A549 (cell line): ENCODE results near the gene ULK4. TPM values are rescaled to one million over a fixed set of nuclear protein-coding genes. Genes with fewer than 3 reads are reported as not detected.
"Not testable (repeated sequence)": the region's sequence is repeated elsewhere in the genome, so short reads cannot be mapped to it uniquely, and the experiment has no call there.

Experiments used
- ATAC-seq, 2 experiments: fragments of 200-7000 bp in 1 of 2; fragments of >200 bp in 1 of 2; cut with Nextera tagmentation in 1 of 2; cut with Tn5 transposase in 1 of 2; 3 replicates each; pipeline versions ENCODE4 v1.8.0 to v1.9.1; 2018 to 2020; ENCODE audit warnings: mild to moderate bottlenecking in 1 of 2, moderate library complexity in 1 of 2
- CTCF ChIA-PET: fragments of 300-600 bp; sonication (Branson Sonifier 250); formaldehyde crosslinking; extraction: SDS; loops from one replicate; lab custom pipeline; 2021; ENCODE audit warnings: antibody characterized with exemption, inconsistent platforms; lab: Yijun Ruan, JAX
- POLR2A ChIA-PET: fragments of 350-600 bp; formaldehyde crosslinking; extraction: SDS; loops from one replicate; lab custom pipeline; 2021; ENCODE audit warnings: antibody characterized with exemption, inconsistent platforms; lab: Yijun Ruan, JAX
- DNase-seq, 2 experiments: peaks; one replicate each; pipeline versions ENCODE4 v3.0.0 to v3.0.0-alpha.2; 2011 to 2016; ENCODE audit warnings: low read depth in 1 of 2, low spot score in 1 of 2
- FAIRE-seq: peaks from 2 replicates; lab custom pipeline; 2011; peaks lifted over from hg19 to GRCh38; lab: Jason Lieb, UNC
- H3K27ac ChIP-seq, 2 experiments: fragments of >200 bp; sonication (Bioruptor Twin); formaldehyde crosslinking; 3 replicates each; pipeline ENCODE4 v1.5.1; 2016 to 2017
- H3K4me1 ChIP-seq: fragments of >200 bp; sonication (Bioruptor Twin); formaldehyde crosslinking; 3 replicates; pipeline ENCODE4 v1.6.1; 2016
- H3K4me2 ChIP-seq: fragments of >200 bp; sonication (Bioruptor Twin); formaldehyde crosslinking; 3 replicates; pipeline ENCODE4 v1.6.1; 2016
- H3K4me3 ChIP-seq: fragments of >200 bp; sonication (Bioruptor Twin); formaldehyde crosslinking; 3 replicates; pipeline ENCODE4 v1.5.1; 2016
- H3K9me3 ChIP-seq: fragments of >200 bp; sonication (Bioruptor Twin); formaldehyde crosslinking; 3 replicates; pipeline ENCODE4 v1.6.1; 2016
- BHLHE40 ChIP-seq: IDR thresholded peaks from 2 replicates; pipeline ENCODE4 v1.6.1; 2012; ENCODE audit warnings: low read depth, low read length, inconsistent platforms
- CBX8 ChIP-seq: fragments of 200-600 bp; sonication (generic); IDR thresholded peaks from 2 replicates; pipeline ENCODE4 v1.6.1; 2016
- CHD4 ChIP-seq: fragments of 200-600 bp; sonication (generic); IDR thresholded peaks from 2 replicates; pipeline ENCODE4 v1.6.1; 2016; ENCODE audit warnings: antibody characterized with exemption, mild to moderate bottlenecking, borderline replicate concordance
- CTCF ChIP-seq: fragments of >200 bp; sonication (Bioruptor Twin); formaldehyde crosslinking; IDR thresholded peaks from 3 replicates; pipeline ENCODE4 v1.5.1; 2016
- ELK1 ChIP-seq: fragments of 150-350 bp; IDR thresholded peaks from 2 replicates; pipeline ENCODE4 v1.6.1; 2014; ENCODE audit warnings: low read depth, mild to moderate bottlenecking, low read length
- EP300 ChIP-seq, 2 experiments: fragments of >200 bp; sonication (Bioruptor Twin); formaldehyde crosslinking; IDR thresholded peaks; 2 replicates in 1 of 2; 3 replicates in 1 of 2; pipeline ENCODE4 v1.6.1; 2016 to 2017
- FOXS1 ChIP-seq: fragments of 250-450 bp; sonication (Bioruptor Pico); IDR thresholded peaks from 2 replicates; pipeline ENCODE4 v1.5.0; 2020; ENCODE audit warnings: mild to moderate bottlenecking, moderate library complexity
- HEYL ChIP-seq: fragments of 250-450 bp; sonication (Bioruptor Pico); IDR thresholded peaks from 2 replicates; pipeline ENCODE4 v1.8.0; 2021; ENCODE audit warnings: mild to moderate bottlenecking, moderate library complexity
- HOXA7 ChIP-seq: fragments of 250-450 bp; sonication (Bioruptor Pico); IDR thresholded peaks from 2 replicates; pipeline ENCODE4 v1.5.0; 2020; ENCODE audit warnings: mild to moderate bottlenecking, moderate library complexity
- HOXB13 ChIP-seq: fragments of 250-450 bp; sonication (Bioruptor Pico); IDR thresholded peaks from 2 replicates; pipeline ENCODE4 v1.5.0; 2020; ENCODE audit warnings: low read depth, mild to moderate bottlenecking, moderate library complexity
- KDM5A ChIP-seq: fragments of 200-600 bp; sonication (generic); IDR thresholded peaks from 2 replicates; pipeline ENCODE4 v1.6.1; 2016; ENCODE audit warnings: antibody characterized with exemption, mild to moderate bottlenecking
- MAFK ChIP-seq: fragments of 450-650 bp; IDR thresholded peaks from 2 replicates; pipeline ENCODE4 v1.6.1; 2014; ENCODE audit not compliant: partially characterized antibody
- MAZ ChIP-seq: fragments of 150-350 bp; IDR thresholded peaks from 2 replicates; pipeline ENCODE4 v1.6.1; 2014; ENCODE audit warnings: antibody characterized with exemption, low read depth, low read length, borderline replicate concordance
- MYC ChIP-seq: IDR thresholded peaks from 2 replicates; pipeline ENCODE4 v1.6.1; 2012; ENCODE audit warnings: mild to moderate bottlenecking, inconsistent platforms, low read length, improper control_type of control experiment, borderline replicate concordance
- NFE2L2 ChIP-seq: fragments of 150-350 bp; conservative IDR thresholded peaks from 2 replicates; pipeline ENCODE4 v1.6.1; 2014; ENCODE audit warnings: low read length
- NPAS2 ChIP-seq: fragments of 250-450 bp; sonication (Bioruptor Pico); IDR thresholded peaks from 2 replicates; pipeline ENCODE4 v1.8.0; 2022; ENCODE audit warnings: mild to moderate bottlenecking, moderate library complexity, borderline replicate concordance
- POLR2A ChIP-seq: IDR thresholded peaks from 2 replicates; pipeline ENCODE4 v1.6.1; 2012; ENCODE audit warnings: mild to moderate bottlenecking, low read length
- RCOR1 ChIP-seq: fragments of 150-350 bp; IDR thresholded peaks from 2 replicates; pipeline ENCODE4 v1.6.1; 2014; ENCODE audit warnings: antibody characterized with exemption, low read length, low read depth
- ZFP36 ChIP-seq: fragments of 450-650 bp; IDR thresholded peaks from 2 replicates; pipeline ENCODE4 v1.6.1; 2014; ENCODE audit warnings: borderline replicate concordance; ENCODE audit not compliant: partially characterized antibody
- ZSCAN20 ChIP-seq: fragments of 250-450 bp; sonication (Bioruptor Pico); IDR thresholded peaks from 2 replicates; pipeline ENCODE4 v1.8.0; 2022; ENCODE audit warnings: mild to moderate bottlenecking, moderate library complexity
- WGBS: methylation state at CpG from one replicate; pipeline ENCODE4 v1.1.6; 2017; ENCODE audit errors: missing lambda C conversion rate; 5-methylcytosine and 5-hydroxymethylcytosine counted together
- polyA plus RNA-seq, 4 experiments: library from polyadenylated mRNA; depleted of rRNA in 3 of 4; stranded (reverse); fragments of >200 nt; fragmentation: RNase III in 1 of 4; extraction: RNeasy Plus Mini Kit Qiagen cat#74134 plus additional on column Dnase treatment in 1 of 4; gene quantifications; 2 replicates in 3 of 4; 3 replicates in 1 of 4; pipeline ENCODE4 v1.2.3, GENCODE V29; 2011 to 2017
- TF ChIP-seq, protein P1 (sequence below): fragments of 250-450 bp; sonication (Bioruptor Pico); IDR thresholded peaks from 2 replicates; pipeline ENCODE4 v1.5.0; 2020; ENCODE audit warnings: low read depth, mild to moderate bottlenecking, moderate library complexity
- TF ChIP-seq, protein P2 (sequence below): IDR thresholded peaks from 2 replicates; pipeline ENCODE4 v1.6.1; 2012; ENCODE audit warnings: low read depth, borderline replicate concordance

The ULK4 gene
- polyA plus RNA-seq, 2 of the 4 experiments (the other 2 are of a cell fraction), result 4.9 to 7.7 TPM

- POLR2A ChIA-PET, result interaction anchor here (1.2 kb wide), 1 partner anchor 516 kb away, joined by 5 read pairs; the partner anchor contains the start of gene CTNNB1
- DNase-seq (no peak), ATAC-seq (no peak), FAIRE-seq (no peak)
- CTCF ChIA-PET, result interaction anchor here (1.0 to 2.5 kb wide), 5 partner anchors 19 to 1134 kb away, joined by 3 to 6 read pairs (median 4); no protein-coding TSS in a partner anchor
- peaks cover 8% of the 10 kb centered on the region; the same call in 1 of the 3 replicates for H3K4me1 ChIP-seq
- no peak overlapping the region for H3K4me3 ChIP-seq
- H3K27ac ChIP-seq, result no peak overlapping the region
- no peak overlapping the region for H3K4me2 ChIP-seq
- 94% methylated on average over 3 of the region's 3 CpGs for WGBS
- no peaks in the 10 kb centered on the region for H3K9me3 ChIP-seq
- TF ChIP-seq MAZ, result no peak
- TF ChIP-seq CHD4, result no peak
These were observed 246.5 kb downstream of the ULK4 start for GRCh38 chr3:41715376-41715775.

DNA sequence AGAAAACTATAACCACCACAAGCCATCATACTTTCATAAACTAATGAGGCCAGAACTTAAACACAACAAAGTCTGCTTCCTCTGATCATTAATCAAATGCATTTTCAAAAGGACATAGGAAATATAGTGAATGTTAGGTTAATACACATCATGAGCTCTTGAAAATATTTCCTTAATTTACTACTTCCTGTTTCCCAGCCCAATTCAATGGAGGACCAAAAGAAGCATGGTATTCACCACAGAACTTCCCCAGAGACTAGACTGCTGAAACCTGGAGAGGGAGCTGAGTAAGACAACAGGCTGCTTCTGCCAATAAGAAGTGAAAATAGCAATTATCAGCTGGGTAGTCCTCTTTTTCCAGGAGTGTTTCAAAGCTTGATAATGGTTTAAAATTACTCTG lies 250.3 kb downstream of the ULK4 start:
- no peaks in the 10 kb centered on the region for H3K9me3 ChIP-seq
- POLR2A ChIA-PET, result interaction anchor here (2.0 kb wide), 1 partner anchor 513 kb away, joined by 6 read pairs; the partner anchor contains the start of gene CTNNB1
- no peak overlapping the region for H3K27ac ChIP-seq
- DNase-seq (no peak), FAIRE-seq (no peak), ATAC-seq (no peak)
- H3K4me1 ChIP-seq, result peaks cover 8% of the 10 kb centered on the region; the same call in 1 of the 3 replicates
- no peak overlapping the region for H3K4me3 ChIP-seq
- TF ChIP-seq CTCF (no peak), HEYL (no peak), KDM5A (no peak), ZSCAN20 (CRISPR knock-in tag) (no peak), EP300 (IDR thresholded peaks at IDR 0.05) (no peak), MAFK (no peak), NPAS2 (CRISPR knock-in tag) (no peak), CBX8 (no peak), FOXS1 (CRISPR knock-in tag) (no peak), CHD4 (no peak), HOXB13 (CRISPR knock-in tag) (no peak)
- TF ChIP-seq, protein P1, sequence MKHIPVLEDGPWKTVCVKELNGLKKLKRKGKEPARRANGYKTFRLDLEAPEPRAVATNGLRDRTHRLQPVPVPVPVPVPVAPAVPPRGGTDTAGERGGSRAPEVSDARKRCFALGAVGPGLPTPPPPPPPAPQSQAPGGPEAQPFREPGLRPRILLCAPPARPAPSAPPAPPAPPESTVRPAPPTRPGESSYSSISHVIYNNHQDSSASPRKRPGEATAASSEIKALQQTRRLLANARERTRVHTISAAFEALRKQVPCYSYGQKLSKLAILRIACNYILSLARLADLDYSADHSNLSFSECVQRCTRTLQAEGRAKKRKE, result no peak
- TF ChIP-seq, protein P2, sequence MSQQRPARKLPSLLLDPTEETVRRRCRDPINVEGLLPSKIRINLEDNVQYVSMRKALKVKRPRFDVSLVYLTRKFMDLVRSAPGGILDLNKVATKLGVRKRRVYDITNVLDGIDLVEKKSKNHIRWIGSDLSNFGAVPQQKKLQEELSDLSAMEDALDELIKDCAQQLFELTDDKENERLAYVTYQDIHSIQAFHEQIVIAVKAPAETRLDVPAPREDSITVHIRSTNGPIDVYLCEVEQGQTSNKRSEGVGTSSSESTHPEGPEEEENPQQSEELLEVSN, result no peak
- H3K4me2 ChIP-seq, result no peak overlapping the region
- CTCF ChIA-PET, result interaction anchor here (0.8 kb wide), 1 partner anchor 17 kb away, joined by 3 read pairs; no protein-coding TSS in a partner anchor

GRCh38 chr3:41710646-41711388 lies 251.1 kb downstream of the ULK4 start:
- Histone ChIP-seq H3K9me3 (no peaks in the 10 kb centered on the region), H3K4me3 (no peak overlapping the region), H3K27ac (peak overlapping the region in 1 of 2 experiments; percentile 62; a peak in 2 of 6 replicates), H3K4me2 (no peak overlapping the region), H3K4me1 (peaks cover 8% of the 10 kb centered on the region; the same call in 1 of the 3 replicates)
- no peak for FAIRE-seq
- ChIA-PET POLR2A (interaction anchor here (2.0 kb wide), 1 partner anchor 512 kb away, joined by 6 read pairs; the partner anchor contains the start of gene CTNNB1), CTCF (interaction anchor here (0.8 to 0.9 kb wide), 2 partner anchors 12 to 17 kb away, joined by 3 to 5 read pairs; no protein-coding TSS in a partner anchor)
- TF ChIP-seq MYC, result no peak
- no peak for TF ChIP-seq HOXA7
- TF ChIP-seq POLR2A, result no peak
- no peak for TF ChIP-seq ZFP36
- TF ChIP-seq ELK1, result no peak
- TF ChIP-seq NFE2L2, result no peak
- TF ChIP-seq BHLHE40, result no peak
- TF ChIP-seq RCOR1, result no peak
- DNase-seq, result peak in 1 of 2 experiments; percentile 13
- 88% methylated on average over 8 of the region's 8 CpGs for WGBS
- ATAC-seq, result no peak

GRCh38 chr3:41709213-41709612 lies 252.7 kb downstream of the ULK4 start:
- H3K4me3 ChIP-seq, H3K27ac ChIP-seq, H3K4me2 ChIP-seq, FAIRE-seq, CTCF ChIA-PET, ATAC-seq, H3K4me1 ChIP-seq, H3K9me3 ChIP-seq, DNase-seq, POLR2A ChIA-PET: not testable (repeated sequence)
- WGBS, result 81% methylated on average over 8 of the region's 8 CpGs
